ENCODE measurements around the gene EXOSC5.

EXOSC5 gene

GRCh38 chr19:41408256-41408655 is 11.1 kb upstream of the EXOSC5 start:
- Histone ChIP-seq H3F3A (ENCODE audit: insufficient read depth) (no peaks in the 10 kb centered on the region), H3K36me3 (ENCODE audit: low read length) (no peaks in the 10 kb centered on the region), H3K27ac (ENCODE audit: low read depth, low read length) (no peak overlapping the region), H4K20me1 (ENCODE audit: low read depth, low read length) (no peaks in the 10 kb centered on the region), H3K27me3 (ENCODE audit: low read length) (no peaks in the 10 kb centered on the region), H2AFZ (ENCODE audit: low read depth, low read length, severe bottlenecking) (no peak overlapping the region), H3K79me2 (ENCODE audit: insufficient read depth, low read length) (no peaks in the 10 kb centered on the region), H3K4me3 (ENCODE audit: insufficient read depth, low read length, poor library complexity, severe bottlenecking) (no peak overlapping the region), H3K4me2 (ENCODE audit: low read depth, low read length, poor library complexity, severe bottlenecking) (no peak overlapping the region), H3K9me3 (ENCODE audit: insufficient read depth, low read length) (no peaks in the 10 kb centered on the region), H3K9me2 (replicated peaks; ENCODE audit: insufficient read depth, low read length) (no peaks in the 10 kb centered on the region), H3K9ac (ENCODE audit: low read length) (no peak overlapping the region)
- TF ChIP-seq CTCF (IDR thresholded peaks at IDR 0.05; ENCODE audit: insufficient read depth, low read length, poor library complexity, severe bottlenecking) (no peak), EZH2phosphoT487 (conservative IDR thresholded peaks at IDR 0.05; ENCODE audit: low read length) (no peak)

GRCh38 chr19:41407271-41407670 is 10.1 kb upstream of the EXOSC5 start:
- Histone ChIP-seq H3K27me3 (ENCODE audit: low read length) (no peaks in the 10 kb centered on the region), H2AFZ (ENCODE audit: low read depth, low read length, severe bottlenecking) (no peak overlapping the region), H3K9me2 (replicated peaks; ENCODE audit: insufficient read depth, low read length) (no peaks in the 10 kb centered on the region), H3K4me3 (ENCODE audit: insufficient read depth, low read length, poor library complexity, severe bottlenecking) (no peak overlapping the region), H3F3A (ENCODE audit: insufficient read depth) (no peaks in the 10 kb centered on the region), H3K36me3 (ENCODE audit: low read length) (no peaks in the 10 kb centered on the region), H4K20me1 (ENCODE audit: low read depth, low read length) (no peaks in the 10 kb centered on the region), H3K27ac (ENCODE audit: low read depth, low read length) (no peak overlapping the region), H3K9me3 (ENCODE audit: insufficient read depth, low read length) (no peaks in the 10 kb centered on the region), H3K4me2 (ENCODE audit: low read depth, low read length, poor library complexity, severe bottlenecking) (no peak overlapping the region), H3K79me2 (ENCODE audit: insufficient read depth, low read length) (no peaks in the 10 kb centered on the region), H3K9ac (ENCODE audit: low read length) (no peak overlapping the region)
- TF ChIP-seq CTCF (IDR thresholded peaks at IDR 0.05; ENCODE audit: insufficient read depth, low read length, poor library complexity, severe bottlenecking) (no peak), EZH2phosphoT487 (conservative IDR thresholded peaks at IDR 0.05; ENCODE audit: low read length) (no peak)

- Histone ChIP-seq H3K4me3 (ENCODE audit: insufficient read depth, low read length, poor library complexity, severe bottlenecking) (no peak overlapping the region), H3K9ac (ENCODE audit: low read length) (no peak overlapping the region), H3K36me3 (ENCODE audit: low read length) (no peaks in the 10 kb centered on the region), H4K20me1 (ENCODE audit: low read depth, low read length) (no peaks in the 10 kb centered on the region), H3K79me2 (ENCODE audit: insufficient read depth, low read length) (no peaks in the 10 kb centered on the region), H3F3A (ENCODE audit: insufficient read depth) (no peaks in the 10 kb centered on the region), H3K9me2 (replicated peaks; ENCODE audit: insufficient read depth, low read length) (no peaks in the 10 kb centered on the region), H3K9me3 (ENCODE audit: insufficient read depth, low read length) (no peaks in the 10 kb centered on the region), H3K27me3 (ENCODE audit: low read length) (no peaks in the 10 kb centered on the region), H3K4me2 (ENCODE audit: low read depth, low read length, poor library complexity, severe bottlenecking) (no peak overlapping the region), H2AFZ (ENCODE audit: low read depth, low read length, severe bottlenecking) (no peak overlapping the region), H3K27ac (ENCODE audit: low read depth, low read length) (no peak overlapping the region)
- no peak for TF ChIP-seq EZH2phosphoT487 (conservative IDR thresholded peaks at IDR 0.05; ENCODE audit: low read length)
- TF ChIP-seq CTCF (IDR thresholded peaks at IDR 0.05; ENCODE audit: insufficient read depth, low read length, poor library complexity, severe bottlenecking): no peak
These were observed 8.6 kb upstream of the EXOSC5 start for GRCh38 chr19:41405776-41406175.

All from SU-DHL-6 (cell line).